ENCODE data around the gene TLE4.

GRCh38 chr9:79567671-79568098 lies 4.1 kb upstream of the TLE4 start:
- no peak for TF ChIP-seq GABPA (IDR thresholded peaks at IDR 0.05; ENCODE audit: low read depth)
- TF ChIP-seq CTCF (IDR thresholded peaks at IDR 0.05; ENCODE audit: insufficient read depth, low read length), result no peak
- TF ChIP-seq POLR2AphosphoS5 (IDR thresholded peaks at IDR 0.05; ENCODE audit: low read depth), result no peak
- TF ChIP-seq REST (IDR thresholded peaks at IDR 0.05; ENCODE audit: insufficient replicate concordance, low read depth), result no peak
- TF ChIP-seq SPI1 (IDR thresholded peaks at IDR 0.05; ENCODE audit: borderline replicate concordance, low read depth), result no peak

All from HL-60 (cell line).